IPS-18a (cell line): ENCODE data around the gene EML4.
"Not testable (repeated sequence)": the region's sequence is repeated elsewhere in the genome, so short reads cannot be mapped to it uniquely, and the experiment has no call there.

Experiments used
- H3K27ac ChIP-seq: one replicate; pipeline ENCODE4 v1.5.1; 2013; ENCODE audit warnings: low read length
- H3K27me3 ChIP-seq: one replicate; pipeline ENCODE4 v1.6.1; 2013; ENCODE audit warnings: mild to moderate bottlenecking, low read length; ENCODE audit not compliant: control insufficient read depth, insufficient read depth
- H3K36me3 ChIP-seq: one replicate; pipeline ENCODE4 v1.6.1; 2013; ENCODE audit warnings: low read depth, low read length; ENCODE audit not compliant: control insufficient read depth
- H3K4me1 ChIP-seq: one replicate; pipeline ENCODE4 v1.6.1; 2013; ENCODE audit warnings: low read depth, low read length; ENCODE audit not compliant: control insufficient read depth
- H3K4me3 ChIP-seq: one replicate; pipeline ENCODE4 v1.5.1; 2013; ENCODE audit warnings: low read length
- H3K9ac ChIP-seq: one replicate; pipeline ENCODE4 v1.6.1; 2013; ENCODE audit warnings: mild to moderate bottlenecking, low read length, moderate library complexity
- H3K9me3 ChIP-seq: one replicate; pipeline ENCODE4 v1.6.1; 2013; ENCODE audit warnings: low read depth, low read length; ENCODE audit not compliant: control insufficient read depth

EML4 gene, protein sequence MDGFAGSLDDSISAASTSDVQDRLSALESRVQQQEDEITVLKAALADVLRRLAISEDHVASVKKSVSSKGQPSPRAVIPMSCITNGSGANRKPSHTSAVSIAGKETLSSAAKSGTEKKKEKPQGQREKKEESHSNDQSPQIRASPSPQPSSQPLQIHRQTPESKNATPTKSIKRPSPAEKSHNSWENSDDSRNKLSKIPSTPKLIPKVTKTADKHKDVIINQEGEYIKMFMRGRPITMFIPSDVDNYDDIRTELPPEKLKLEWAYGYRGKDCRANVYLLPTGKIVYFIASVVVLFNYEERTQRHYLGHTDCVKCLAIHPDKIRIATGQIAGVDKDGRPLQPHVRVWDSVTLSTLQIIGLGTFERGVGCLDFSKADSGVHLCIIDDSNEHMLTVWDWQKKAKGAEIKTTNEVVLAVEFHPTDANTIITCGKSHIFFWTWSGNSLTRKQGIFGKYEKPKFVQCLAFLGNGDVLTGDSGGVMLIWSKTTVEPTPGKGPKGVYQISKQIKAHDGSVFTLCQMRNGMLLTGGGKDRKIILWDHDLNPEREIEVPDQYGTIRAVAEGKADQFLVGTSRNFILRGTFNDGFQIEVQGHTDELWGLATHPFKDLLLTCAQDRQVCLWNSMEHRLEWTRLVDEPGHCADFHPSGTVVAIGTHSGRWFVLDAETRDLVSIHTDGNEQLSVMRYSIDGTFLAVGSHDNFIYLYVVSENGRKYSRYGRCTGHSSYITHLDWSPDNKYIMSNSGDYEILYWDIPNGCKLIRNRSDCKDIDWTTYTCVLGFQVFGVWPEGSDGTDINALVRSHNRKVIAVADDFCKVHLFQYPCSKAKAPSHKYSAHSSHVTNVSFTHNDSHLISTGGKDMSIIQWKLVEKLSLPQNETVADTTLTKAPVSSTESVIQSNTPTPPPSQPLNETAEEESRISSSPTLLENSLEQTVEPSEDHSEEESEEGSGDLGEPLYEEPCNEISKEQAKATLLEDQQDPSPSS

GRCh38 chr2:42169100-42169873 is at the start of gene EML4:
Gene EML4, plus strand, starts transcription at chr2:42169353. Its CDS starts 259 bp downstream, at chr2:42169612.
- H3K9me3 ChIP-seq = no peaks in the 10 kb centered on the region
- peak within 1 kb of the TSS; percentile 80 for H3K9ac ChIP-seq
- H3K27me3 ChIP-seq = no peaks in the 10 kb centered on the region
- peaks cover 29% of the 10 kb centered on the region for H3K4me1 ChIP-seq
- H3K27ac ChIP-seq = peak within 1 kb of the TSS; percentile 53
- H3K36me3 ChIP-seq = no peaks in the 10 kb centered on the region
- H3K4me3 ChIP-seq = peak within 1 kb of the TSS; percentile 82

DNA sequence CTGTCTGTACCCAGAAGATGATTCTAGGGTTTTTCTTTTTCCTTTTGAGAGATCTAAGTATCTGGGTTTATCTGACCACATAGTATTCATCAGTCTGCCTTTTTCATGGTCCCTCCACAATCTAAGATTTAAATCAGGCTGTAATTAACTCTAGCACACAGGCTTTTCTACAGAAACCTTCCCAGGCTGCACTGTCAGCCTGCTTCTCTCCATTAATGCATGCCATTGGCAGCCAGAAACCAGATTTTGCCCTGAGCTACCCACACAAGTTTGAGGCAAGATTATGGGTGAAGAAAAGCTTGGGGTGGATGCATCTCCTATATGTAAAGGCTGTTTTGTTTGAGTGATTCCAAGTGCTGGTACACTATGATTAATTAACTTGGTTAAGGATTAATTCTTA is 45.7 kb upstream of the EML4 start:
- Histone ChIP-seq H3K4me3 (no peak overlapping the region), H3K36me3 (no peaks in the 10 kb centered on the region), H3K27ac (no peak overlapping the region), H3K27me3 (no peaks in the 10 kb centered on the region), H3K9ac (no peak overlapping the region), H3K4me1 (no peaks in the 10 kb centered on the region), H3K9me3 (no peaks in the 10 kb centered on the region)

DNA sequence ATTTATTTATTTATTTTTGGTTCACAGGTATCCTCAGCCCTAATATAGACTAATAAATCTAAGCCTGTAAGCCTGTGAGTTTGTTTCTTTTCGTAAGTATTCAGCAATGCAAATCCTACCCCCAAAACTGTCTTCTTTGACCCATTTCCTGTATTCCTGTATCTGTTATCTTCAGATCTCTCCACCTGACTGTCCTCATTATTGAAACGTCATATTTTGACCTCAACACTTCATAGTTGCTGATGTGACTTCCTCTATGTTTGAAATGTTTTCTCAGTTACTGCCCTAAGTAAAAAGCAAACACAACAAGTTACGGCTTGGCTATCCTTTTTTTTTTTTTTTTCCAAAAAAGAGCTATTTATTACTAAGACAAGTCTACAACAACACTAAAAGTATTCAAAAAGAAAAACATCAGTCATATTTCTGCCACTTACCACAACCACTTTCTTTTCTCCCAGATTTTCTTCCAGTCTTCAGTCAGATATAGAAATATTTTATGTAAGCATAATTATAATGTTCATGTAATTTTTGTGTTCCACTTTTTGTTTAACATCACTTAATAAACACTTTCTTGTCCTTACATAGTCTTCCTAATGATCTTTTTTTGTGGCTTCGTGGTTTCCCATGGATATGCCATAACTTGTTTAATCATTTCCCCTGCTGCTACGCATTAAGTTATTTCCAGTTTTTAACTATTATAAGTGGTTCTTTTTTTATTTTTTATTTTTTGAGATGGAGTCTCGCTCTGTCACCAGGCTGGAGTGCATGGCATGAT is 45.0 kb upstream of the EML4 start:
- no peaks in the 10 kb centered on the region for H3K27me3 ChIP-seq
- H3K27ac ChIP-seq = no peak overlapping the region
- no peaks in the 10 kb centered on the region for H3K4me1 ChIP-seq
- no peaks in the 10 kb centered on the region for H3K36me3 ChIP-seq
- no peak overlapping the region for H3K4me3 ChIP-seq
- H3K9ac ChIP-seq = no peak overlapping the region
- no peaks in the 10 kb centered on the region for H3K9me3 ChIP-seq

- Histone ChIP-seq H3K27ac (no peak overlapping the region), H3K9ac (no peak overlapping the region), H3K36me3 (no peaks in the 10 kb centered on the region), H3K4me3 (no peak overlapping the region), H3K27me3 (no peaks in the 10 kb centered on the region), H3K9me3 (no peaks in the 10 kb centered on the region), H3K4me1 (no peaks in the 10 kb centered on the region)
These were observed 43.1 kb upstream of the EML4 start for GRCh38 chr2:42125841-42126594.

GRCh38 chr2:42126873-42127272 is 42.3 kb upstream of the EML4 start:
- H3K27me3 ChIP-seq, H3K9ac ChIP-seq, H3K9me3 ChIP-seq, H3K4me1 ChIP-seq, H3K4me3 ChIP-seq, H3K27ac ChIP-seq, H3K36me3 ChIP-seq: not testable (repeated sequence)

GRCh38 chr2:42127425-42128424 is 41.4 kb upstream of the EML4 start:
- H3K9me3 ChIP-seq = no peaks in the 10 kb centered on the region
- no peak overlapping the region for H3K4me3 ChIP-seq
- H3K27me3 ChIP-seq = peaks cover 8% of the 10 kb centered on the region
- no peak overlapping the region for H3K27ac ChIP-seq
- H3K4me1 ChIP-seq = peaks cover 14% of the 10 kb centered on the region
- H3K9ac ChIP-seq = no peak overlapping the region
- H3K36me3 ChIP-seq = no peaks in the 10 kb centered on the region

DNA sequence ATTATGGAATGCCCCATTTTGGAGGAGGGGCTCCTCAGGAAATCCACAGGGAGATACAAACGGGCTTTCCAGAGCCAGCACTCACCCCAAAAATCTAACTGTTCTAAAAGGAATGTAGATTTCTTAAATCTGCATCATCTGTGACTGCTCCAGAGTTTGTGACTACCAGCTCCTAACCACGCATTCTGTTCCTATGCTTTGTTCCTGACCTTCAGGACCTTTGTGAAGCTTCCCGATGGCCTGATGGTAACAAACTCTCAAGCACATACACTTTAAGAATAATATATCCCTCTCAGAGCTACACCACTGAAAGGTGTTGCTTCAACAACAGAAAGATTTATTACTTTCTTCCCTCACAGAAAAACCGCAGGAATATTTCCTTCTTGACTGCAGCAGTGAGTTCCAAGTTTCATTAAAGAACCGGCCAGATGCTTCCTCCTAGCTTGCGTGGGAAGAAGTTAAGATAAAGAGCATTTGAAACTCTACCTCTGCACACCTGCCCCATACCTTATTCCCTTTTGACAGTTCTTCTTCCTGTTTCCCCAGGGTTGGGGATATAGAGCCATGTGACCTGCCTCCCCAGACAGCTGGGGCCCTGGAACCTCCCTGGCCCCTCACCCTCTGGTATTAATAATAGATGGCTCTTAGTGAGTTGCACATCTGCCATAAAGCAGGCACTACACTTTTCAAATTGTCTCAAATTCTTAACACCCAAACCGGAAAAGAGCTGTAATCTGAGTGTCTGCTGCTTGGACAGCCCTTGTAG is 40.2 kb upstream of the EML4 start:
- Histone ChIP-seq H3K9me3 (no peaks in the 10 kb centered on the region), H3K9ac (no peak overlapping the region), H3K36me3 (no peaks in the 10 kb centered on the region), H3K4me3 (no peak overlapping the region), H3K4me1 (peaks cover 25% of the 10 kb centered on the region), H3K27me3 (peaks cover 15% of the 10 kb centered on the region), H3K27ac (no peak overlapping the region)

GRCh38 chr2:42129487-42129852 is 39.7 kb upstream of the EML4 start:
- no peak overlapping the region for H3K4me3 ChIP-seq
- H3K4me1 ChIP-seq = peaks cover 25% of the 10 kb centered on the region
- peaks cover 15% of the 10 kb centered on the region for H3K27me3 ChIP-seq
- no peaks in the 10 kb centered on the region for H3K36me3 ChIP-seq
- no peak overlapping the region for H3K27ac ChIP-seq
- H3K9ac ChIP-seq = no peak overlapping the region
- H3K9me3 ChIP-seq = no peaks in the 10 kb centered on the region

GRCh38 chr2:42129947-42130346 is 39.2 kb upstream of the EML4 start:
- Histone ChIP-seq H3K4me1 (peaks cover 25% of the 10 kb centered on the region), H3K36me3 (no peaks in the 10 kb centered on the region), H3K27me3 (peaks cover 15% of the 10 kb centered on the region), H3K27ac (no peak overlapping the region), H3K9ac (no peak overlapping the region), H3K9me3 (no peaks in the 10 kb centered on the region), H3K4me3 (no peak overlapping the region)
